ENCODE measurements around the gene CAMK4. TPM values are rescaled to one million over a fixed set of nuclear protein-coding genes. Genes with fewer than 3 reads are reported as not detected.

Gene CAMK4
- total RNA-seq, 1 experiment from 2014 or later: 6.3 TPM

- Mint-ChIP-seq H3K27me3 (ENCODE audit: low read depth) (no peaks in the 10 kb centered on the region), H3K36me3 (ENCODE audit: insufficient read depth in 1 of 3, low read depth in 3 of 3) (no peaks in the 10 kb centered on the region), H3K9me3 (no peaks in the 10 kb centered on the region), H3K27ac (no peak overlapping the region), H3K4me3 (no peak overlapping the region), H3K4me1 (peaks cover 0 to 11% of the 10 kb centered on the region in 2 experiments; a peak in 2 of 4 replicates)
- Histone ChIP-seq H2BK15ac (ENCODE audit: low read depth, low read length) (no peak overlapping the region), H2BK20ac (ENCODE audit: low read depth, low read length, poor library complexity, severe bottlenecking) (no peak overlapping the region), H3K79me2 (ENCODE audit: insufficient read depth, low read length) (no peaks in the 10 kb centered on the region), H3K9me3 (ENCODE audit: control insufficient read depth, low read depth, low read length) (no peaks in the 10 kb centered on the region), H3K23me2 (ENCODE audit: insufficient read length, low read depth, low read length, poor library complexity, severe bottlenecking) (no peaks in the 10 kb centered on the region), H3K4me1 (ENCODE audit: insufficient read depth, low read length) (no peaks in the 10 kb centered on the region), H4K91ac (ENCODE audit: insufficient read length, low read depth, low read length) (no peak overlapping the region), H3K27me3 (ENCODE audit: insufficient read depth, low read length) (no peaks in the 10 kb centered on the region), H4K5ac (ENCODE audit: insufficient read length, low read depth, low read length) (no peak overlapping the region), H3K4ac (ENCODE audit: low read depth, low read length) (no peak overlapping the region), H3K4me2 (ENCODE audit: insufficient read depth, insufficient read length, low read length) (no peak overlapping the region), H2BK12ac (ENCODE audit: insufficient read length, low read depth, low read length) (no peak overlapping the region), H3K79me1 (ENCODE audit: insufficient read depth, low read depth, low read length, poor library complexity, severe bottlenecking) (no peaks in the 10 kb centered on the region), H2BK5ac (ENCODE audit: insufficient read length, low read length) (no peak overlapping the region), H3K18ac (ENCODE audit: insufficient read length, low read depth, low read length) (no peak overlapping the region), H3K9ac (ENCODE audit: extremely low read depth, insufficient read length, low read length) (no peak overlapping the region), H3K23ac (ENCODE audit: insufficient read length, low read depth, low read length) (no peak overlapping the region), H3K27ac (ENCODE audit: insufficient read length, low read depth, low read length) (no peak overlapping the region), H2AFZ (ENCODE audit: low read length) (no peak overlapping the region), H4K8ac (replicated peaks; ENCODE audit: insufficient read length, low read depth, low read length) (no peak overlapping the region), H3K14ac (ENCODE audit: insufficient read depth, low read length) (no peak overlapping the region), H2BK120ac (ENCODE audit: low read depth, low read length, poor library complexity, severe bottlenecking) (no peak overlapping the region), H4K20me1 (ENCODE audit: control insufficient read depth, insufficient read depth, insufficient read length) (no peaks in the 10 kb centered on the region), H3K56ac (ENCODE audit: insufficient read length, low read depth, low read length) (no peak overlapping the region), H2AK5ac (ENCODE audit: insufficient read length, low read length) (no peak overlapping the region), H3T11ph (ENCODE audit: low read length) (no peak overlapping the region)
- no CpG with 5 or more reads among the region's 3 CpGs for WGBS (ENCODE audit: extremely low coverage, insufficient read length, low lambda C conversion rate)
- no peak for DNase-seq
- no peak for TF ChIP-seq CTCF (conservative IDR thresholded peaks at IDR 0.05)
Measured at GRCh38 chr5:111201705-111202104, 22.5 kb upstream of the CAMK4 start.
